HG02973 (cell line): ENCODE results near the gene PHLDB3.
"Not testable (repeated sequence)": the region's sequence is repeated elsewhere in the genome, so short reads cannot be mapped to it uniquely, and the experiment has no call there.

Experiments used
- ATAC-seq: cut with Tn5 transposase; IDR thresholded peaks from one replicate; pipeline ENCODE4 v1.9.1; 2021; ENCODE audit warnings: moderate library complexity; ENCODE audit not compliant: unreplicated experiment

PHLDB3 gene

GRCh38 chr19:43446746-43447489 lies 57.6 kb downstream of the PHLDB3 start:
- no peak for ATAC-seq

GRCh38 chr19:43445426-43445825 lies 59.1 kb downstream of the PHLDB3 start:
- no peak for ATAC-seq

- ATAC-seq = no peak
These were observed 59.8 kb downstream of the PHLDB3 start for GRCh38 chr19:43444531-43445287.

DNA sequence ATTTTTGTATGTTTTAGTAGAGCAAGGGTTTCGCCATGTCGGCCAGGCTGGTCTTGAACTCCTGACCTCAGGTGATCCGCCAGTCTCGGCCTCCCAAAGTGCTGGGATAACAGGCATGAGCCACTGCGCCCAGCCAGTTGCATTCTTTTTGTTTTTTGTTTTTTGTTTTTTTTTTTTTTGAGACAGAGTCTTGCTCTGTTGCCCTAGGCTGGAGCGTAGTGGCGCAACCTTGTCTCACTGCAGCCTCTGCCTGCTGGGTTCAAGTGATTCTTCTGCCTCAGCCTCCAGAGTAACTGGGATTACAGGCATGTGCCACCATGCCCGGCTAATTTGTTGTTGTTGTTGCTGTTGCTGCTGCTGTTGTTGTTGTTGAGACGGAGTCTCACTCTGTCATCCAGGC lies 60.5 kb downstream of the PHLDB3 start:
- ATAC-seq = not testable (repeated sequence)

GRCh38 chr19:43441716-43442115 lies 62.8 kb downstream of the PHLDB3 start:
- no peak for ATAC-seq

DNA sequence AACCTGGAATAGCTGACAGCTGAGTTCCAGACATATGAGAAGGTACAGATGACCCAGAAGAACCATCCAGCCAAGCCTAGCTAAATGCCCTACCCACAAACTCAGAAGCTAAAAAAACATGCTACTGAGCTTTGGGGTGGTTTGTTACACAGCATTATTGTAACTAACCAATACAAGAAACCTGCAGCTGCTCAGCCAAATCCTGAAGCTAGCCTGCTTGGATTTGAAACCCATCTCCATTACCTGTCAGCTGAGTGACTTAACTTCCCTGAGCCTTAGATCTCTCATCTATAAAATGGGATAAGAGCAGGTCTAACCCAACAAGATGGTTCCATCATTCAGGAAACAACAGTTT lies 64.9 kb downstream of the PHLDB3 start:
- ATAC-seq = no peak

DNA sequence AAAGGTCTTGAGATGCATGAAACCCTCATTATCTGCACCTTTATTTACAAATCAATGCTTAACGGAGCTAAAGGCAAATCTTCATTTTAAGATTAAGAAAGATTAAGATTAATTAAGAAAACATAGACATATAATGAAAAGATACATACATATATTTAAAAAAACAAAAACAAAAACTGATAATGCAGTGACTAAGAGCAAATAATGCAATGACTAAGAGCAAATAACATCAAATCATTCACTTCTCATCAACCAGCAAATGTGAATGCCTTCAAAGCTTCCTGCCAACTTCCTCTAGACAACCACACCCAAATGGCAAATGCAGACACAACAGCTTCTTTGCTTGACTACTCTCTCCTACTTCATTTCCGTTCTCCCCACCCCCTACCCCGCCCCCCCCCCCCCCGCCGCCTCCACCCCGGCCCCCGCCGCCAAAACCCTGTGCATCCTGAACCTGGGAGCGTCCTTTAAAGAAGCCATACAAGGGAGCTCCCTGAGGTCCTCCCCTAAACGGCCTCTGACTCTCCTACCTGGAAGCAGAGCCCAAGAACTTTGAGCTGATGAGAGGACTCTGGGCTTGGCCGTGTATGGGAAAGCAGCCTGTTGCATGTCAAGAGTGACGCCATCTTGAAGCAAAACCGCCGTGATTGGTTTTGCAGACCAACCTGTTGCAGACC lies 65.4 kb downstream of the PHLDB3 start:
- no peak for ATAC-seq

GRCh38 chr19:43438291-43439031 lies 66.1 kb downstream of the PHLDB3 start:
- ATAC-seq = no peak

DNA sequence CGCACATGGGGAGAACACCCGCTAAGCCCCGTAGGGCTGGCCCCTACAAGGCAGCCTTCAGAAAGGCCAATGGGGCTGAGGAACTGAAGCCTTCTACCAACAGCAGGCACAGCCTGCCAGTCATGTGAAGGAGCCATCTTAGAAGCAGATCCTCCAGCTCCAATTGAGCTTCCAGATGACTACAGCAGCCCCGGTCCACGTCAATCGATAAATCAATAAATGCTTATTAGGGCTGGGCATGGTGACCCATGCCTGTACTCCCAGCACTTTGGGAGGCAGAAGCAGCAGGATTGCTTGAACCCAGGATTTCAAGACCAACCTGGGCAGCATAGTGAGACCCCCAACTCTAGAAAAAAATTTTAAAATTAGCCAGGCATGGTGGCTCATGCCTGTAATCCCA lies 66.8 kb downstream of the PHLDB3 start:
- ATAC-seq = no peak

- ATAC-seq = not testable (repeated sequence)
These were observed 67.3 kb downstream of the PHLDB3 start for GRCh38 chr19:43437284-43437683.

GRCh38 chr19:43435775-43436174 lies 68.8 kb downstream of the PHLDB3 start:
- ATAC-seq = no peak

- ATAC-seq = no peak
These were observed 70.9 kb downstream of the PHLDB3 start for GRCh38 chr19:43433689-43434088.

GRCh38 chr19:43433358-43433673 lies 71.2 kb downstream of the PHLDB3 start:
- no peak for ATAC-seq

- no peak for ATAC-seq
These were observed 73.6 kb downstream of the PHLDB3 start for GRCh38 chr19:43430976-43431375.

DNA sequence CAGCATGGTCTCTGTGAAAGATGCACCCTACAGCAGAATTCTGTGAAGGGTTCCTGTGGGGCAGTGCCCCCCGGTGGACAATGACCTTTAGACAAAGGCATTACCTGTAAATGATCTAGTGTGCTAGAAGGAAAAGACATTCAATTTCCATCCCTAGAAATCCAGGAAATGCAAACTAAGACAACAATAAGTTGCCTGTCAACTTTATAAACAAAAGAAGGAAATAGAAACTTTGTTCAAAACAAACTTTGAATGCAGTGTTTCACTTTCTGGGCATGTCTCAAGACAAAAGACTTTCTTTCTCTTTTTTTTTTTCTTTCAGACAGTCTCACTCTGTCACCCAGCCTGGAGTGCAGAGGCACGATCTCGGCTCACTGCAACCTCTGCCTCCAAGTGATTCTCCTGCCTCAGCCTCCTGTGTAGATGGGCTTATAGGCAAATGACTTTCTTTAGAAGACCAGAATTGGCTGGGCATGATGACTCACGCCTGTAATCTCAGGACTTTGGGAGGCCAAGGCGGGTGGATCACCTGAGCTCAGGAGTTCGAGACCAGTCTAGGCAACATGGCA lies 74.3 kb downstream of the PHLDB3 start:
- no peak for ATAC-seq

DNA sequence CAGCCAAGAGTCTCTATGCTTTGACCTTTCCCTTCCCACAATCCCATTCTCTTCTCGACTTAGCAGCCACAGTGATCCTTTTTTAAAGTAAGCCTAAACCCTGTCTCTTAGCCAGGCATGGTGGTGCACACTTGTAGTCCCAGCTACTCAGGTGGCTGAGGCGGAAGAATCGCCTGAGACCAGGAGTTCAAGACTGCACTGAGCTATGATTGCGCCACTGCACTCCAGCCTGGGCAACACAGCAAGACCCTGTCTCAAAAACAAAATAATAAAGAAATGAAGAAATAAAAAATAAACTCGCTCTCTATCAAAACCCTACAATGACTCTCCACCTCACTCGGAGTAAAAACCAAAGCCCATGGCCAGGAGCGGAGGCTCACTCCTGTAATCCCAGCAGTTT lies 75.2 kb downstream of the PHLDB3 start:
- ATAC-seq = no peak

- no peak for ATAC-seq
These were observed 78.8 kb downstream of the PHLDB3 start for GRCh38 chr19:43425567-43426392.
